ENCODE data around the gene HAT1.
"Not testable (repeated sequence)": the region's sequence is repeated elsewhere in the genome, so short reads cannot be mapped to it uniquely, and the experiment has no call there.

Gene HAT1

GRCh38 chr2:171923206-171923605, 945 bp downstream of the HAT1 start:
- no peak for DNase-seq

- DNase-seq, result no peak
Measured at GRCh38 chr2:171924170-171924942, 2.1 kb downstream of the HAT1 start.

- DNase-seq, result no peak
Measured at GRCh38 chr2:171930385-171930784, 8.1 kb downstream of the HAT1 start.

GRCh38 chr2:171939058-171939742, 16.9 kb downstream of the HAT1 start:
- no peak for DNase-seq

GRCh38 chr2:171939743-171940071, 17.4 kb downstream of the HAT1 start:
- no peak for DNase-seq

- no peak for DNase-seq
Measured at GRCh38 chr2:171941316-171941699, 19.0 kb downstream of the HAT1 start.

GRCh38 chr2:171943869-171944268, 21.6 kb downstream of the HAT1 start:
- no peak for DNase-seq

- DNase-seq, result no peak
Measured at GRCh38 chr2:171952276-171952675, 30.0 kb downstream of the HAT1 start.

- no peak for DNase-seq
Measured at GRCh38 chr2:171952748-171953147, 30.5 kb downstream of the HAT1 start.

- DNase-seq, result no peak
Measured at GRCh38 chr2:171956135-171956825, 34.0 kb downstream of the HAT1 start.

GRCh38 chr2:171957061-171957460, 34.8 kb downstream of the HAT1 start:
- DNase-seq, result no peak

- DNase-seq, result no peak
Measured at GRCh38 chr2:171958475-171958874, 36.2 kb downstream of the HAT1 start.

- DNase-seq, result no peak
Measured at GRCh38 chr2:171959998-171960397, 37.7 kb downstream of the HAT1 start.

- no peak for DNase-seq
Measured at GRCh38 chr2:171960570-171960969, 38.3 kb downstream of the HAT1 start.

- DNase-seq, result no peak
Measured at GRCh38 chr2:171963198-171963597, 40.9 kb downstream of the HAT1 start.

GRCh38 chr2:171964308-171964707, 42.0 kb downstream of the HAT1 start:
- DNase-seq, result no peak

- DNase-seq, result no peak
Measured at GRCh38 chr2:171965238-171965637, 43.0 kb downstream of the HAT1 start.

GRCh38 chr2:171965661-171966060, 43.4 kb downstream of the HAT1 start:
- no peak for DNase-seq

- DNase-seq, result no peak
Measured at GRCh38 chr2:171966235-171966634, 44.0 kb downstream of the HAT1 start.

GRCh38 chr2:171966688-171967087, 44.4 kb downstream of the HAT1 start:
- DNase-seq, result no peak

GRCh38 chr2:171968509-171968908, 46.2 kb downstream of the HAT1 start:
- DNase-seq, result no peak

- no peak for DNase-seq
Measured at GRCh38 chr2:171972329-171972982, 50.2 kb downstream of the HAT1 start.

- DNase-seq, result no peak
Measured at GRCh38 chr2:171979103-171979502, 56.8 kb downstream of the HAT1 start.

- DNase-seq, result not testable (repeated sequence)
Measured at GRCh38 chr2:171983924-171984323, 61.7 kb downstream of the HAT1 start.
